PFSK-1 (cell line): ENCODE data around the gene KCNN2.

ENCODE experiments used
- POLR2AphosphoS5 ChIP-seq: IDR thresholded peaks from 2 replicates; pipeline ENCODE4 v1.6.1; 2012; ENCODE audit warnings: low read depth, mild to moderate bottlenecking, control low read depth, low read length, moderate library complexity
- REST ChIP-seq, 2 experiments: IDR thresholded peaks; 2 replicates each; pipeline versions ENCODE4 v1.6.1 to v1.8.0; 2011 to 2012; ENCODE audit warnings: low read depth in 2 of 2, low read length in 2 of 2, control low read depth in 1 of 2, inconsistent platforms in 1 of 2, mild to moderate bottlenecking in 1 of 2, moderate library complexity in 1 of 2; ENCODE audit not compliant: insufficient read depth in 1 of 2
- TAF1 ChIP-seq: IDR thresholded peaks from 2 replicates; pipeline ENCODE4 v1.6.1; 2012; ENCODE audit warnings: low read length, control low read depth, borderline replicate concordance; ENCODE audit not compliant: insufficient read depth

- TF ChIP-seq POLR2AphosphoS5 (no peak), REST (IDR thresholded peaks at IDR 0.05; ENCODE audit: insufficient read depth in 1 of 2, low read depth in 2 of 2, low read length in 2 of 2) (no peak), TAF1 (no peak)
Measured at GRCh38 chr5:114473541-114473940, 111.7 kb downstream of the KCNN2 start.
